GM12878 (cell line): Measurements from ENCODE around the gene TESK2. TPM values are rescaled to one million over a fixed set of nuclear protein-coding genes. Genes with fewer than 3 reads are reported as not detected.
A peak's percentile ranks its signal among the peaks of the same experiment; 100 is the strongest.

Source experiments
- BHLHE40 ChIP-seq, 2 experiments: fragments of 450-650 bp in 1 of 2; IDR thresholded peaks; 2 replicates each; pipeline ENCODE4 v1.6.1; 2011 to 2017; ENCODE audit warnings: low read depth in 2 of 2, borderline replicate concordance in 1 of 2, improper control_type of control experiment in 1 of 2, low read length in 1 of 2, mild to moderate bottlenecking in 1 of 2
- CHD2 ChIP-seq: IDR thresholded peaks from 2 replicates; pipeline ENCODE4 v1.6.1; 2011; ENCODE audit warnings: low read depth, low read length, improper control_type of control experiment, borderline replicate concordance
- CREM ChIP-seq: IDR thresholded peaks from 2 replicates; pipeline ENCODE4 v1.6.1; 2014; ENCODE audit warnings: antibody characterized with exemption, low read depth
- HDAC2 ChIP-seq: fragments of 200-600 bp; sonication (generic); IDR thresholded peaks from 2 replicates; pipeline ENCODE4 v1.6.1; 2017
- IKZF1 ChIP-seq: fragments of 450-650 bp; conservative IDR thresholded peaks from 2 replicates; pipeline ENCODE4 v1.6.1; 2017; ENCODE audit warnings: antibody characterized with exemption, mild to moderate bottlenecking
- MYC ChIP-seq: IDR thresholded peaks from 2 replicates; pipeline ENCODE4 v1.6.1; 2011; ENCODE audit warnings: mild to moderate bottlenecking, low read length, moderate library complexity, inconsistent platforms; ENCODE audit not compliant: insufficient read depth, insufficient replicate concordance, insufficient read length, severe bottlenecking
- NFXL1 ChIP-seq: fragments of 450-650 bp; IDR thresholded peaks from 2 replicates; pipeline ENCODE4 v1.6.1; 2017; ENCODE audit warnings: antibody characterized with exemption, mild to moderate bottlenecking, borderline replicate concordance
- NR2F1 ChIP-seq: fragments of 450-650 bp; conservative IDR thresholded peaks from 2 replicates; pipeline ENCODE4 v1.6.1; 2017; ENCODE audit warnings: mild to moderate bottlenecking
- POLR2AphosphoS5 ChIP-seq: IDR thresholded peaks from 2 replicates; pipeline ENCODE4 v1.6.1; 2011; ENCODE audit warnings: mild to moderate bottlenecking, low read length, inconsistent platforms
- POU2F2 ChIP-seq: IDR thresholded peaks from 3 replicates; pipeline ENCODE4 v1.6.1; 2011; ENCODE audit warnings: low read depth, mild to moderate bottlenecking, low read length, borderline replicate concordance
- RAD21 ChIP-seq: IDR thresholded peaks from 2 replicates; pipeline ENCODE4 v1.6.1; 2011; ENCODE audit warnings: mild to moderate bottlenecking, low read depth, low read length, moderate library complexity; ENCODE audit not compliant: insufficient read depth
- RB1 ChIP-seq: fragments of 450-650 bp; formaldehyde crosslinking; IDR thresholded peaks from 2 replicates; pipeline ENCODE4 v1.6.1; 2017; ENCODE audit warnings: mild to moderate bottlenecking, borderline replicate concordance
- RBBP5 ChIP-seq: fragments of 200-600 bp; sonication (generic); conservative IDR thresholded peaks from 2 replicates; pipeline ENCODE4 v1.6.1; 2016
- TCF12 ChIP-seq: IDR thresholded peaks from 2 replicates; pipeline ENCODE4 v1.6.1; 2011; ENCODE audit warnings: low read depth, mild to moderate bottlenecking, low read length
- YY1 ChIP-seq: IDR thresholded peaks from 2 replicates; pipeline ENCODE4 v1.6.1; 2011; ENCODE audit warnings: low read depth, mild to moderate bottlenecking, low read length
- ZNF207 ChIP-seq: fragments of 450-650 bp; IDR thresholded peaks from 2 replicates; pipeline ENCODE4 v1.6.1; 2014; ENCODE audit warnings: antibody characterized with exemption, mild to moderate bottlenecking, borderline replicate concordance
- polyA plus RNA-seq, 11 experiments: library from polyadenylated mRNA; depleted of rRNA in 4 of 11; unstranded in 6 of 11; stranded (reverse) in 5 of 11; fragments of >200 nt; fragmentation: Nextera tagmentation in 4 of 11; fragmentation: Illumina TruSeq in 1 of 11; extraction: Ambion mirVana in 4 of 11; extraction: Trizol in 1 of 11; gene quantifications; 1 replicate in 1 of 11; 2 replicates in 10 of 11; pipeline versions ENCODE4 v1.2.1 to v1.2.3, GENCODE V29; 2011 to 2016; ENCODE audit warnings: inconsistent platforms in 2 of 11, missing spikeins in 2 of 11, low read depth in 1 of 11
- total RNA-seq, 4 experiments: library from RNA; depleted of rRNA in 3 of 4; stranded (reverse); fragments of >200 nt in 3 of 4; fragmentation: Illumina TruSeq in 1 of 4; extraction: Trizol in 1 of 4; gene quantifications; 2 replicates each; pipeline versions ENCODE4 v1.2.1 to v1.2.3, GENCODE V29; 2013 to 2021
- TF ChIP-seq, protein P1 (sequence below): IDR thresholded peaks from 2 replicates; pipeline ENCODE4 v1.6.1; 2012; ENCODE audit warnings: low read depth, low read length, improper control_type of control experiment
- TF ChIP-seq, protein P2 (sequence below): IDR thresholded peaks from 2 replicates; pipeline ENCODE4 v1.6.1; 2011; ENCODE audit warnings: low read depth, mild to moderate bottlenecking, low read length, moderate library complexity, borderline replicate concordance; ENCODE audit errors: extremely low read depth
- TF ChIP-seq, protein P3 (sequence below): fragments of 450-650 bp; IDR thresholded peaks from 2 replicates; pipeline ENCODE4 v1.6.1; 2017; ENCODE audit warnings: borderline replicate concordance
- TF ChIP-seq, protein P4 (sequence below): fragments of 450-650 bp; IDR thresholded peaks from 2 replicates; pipeline ENCODE4 v1.6.1; 2016; ENCODE audit warnings: mild to moderate bottlenecking, moderate library complexity, borderline replicate concordance

The TESK2 gene
- total and polyA plus RNA-seq, 10 of the 15 experiments (the other 5 are each of a cell fraction or from before 2014, with no cell fraction given): 2.2 to 10.0 (median 5.7) TPM

DNA sequence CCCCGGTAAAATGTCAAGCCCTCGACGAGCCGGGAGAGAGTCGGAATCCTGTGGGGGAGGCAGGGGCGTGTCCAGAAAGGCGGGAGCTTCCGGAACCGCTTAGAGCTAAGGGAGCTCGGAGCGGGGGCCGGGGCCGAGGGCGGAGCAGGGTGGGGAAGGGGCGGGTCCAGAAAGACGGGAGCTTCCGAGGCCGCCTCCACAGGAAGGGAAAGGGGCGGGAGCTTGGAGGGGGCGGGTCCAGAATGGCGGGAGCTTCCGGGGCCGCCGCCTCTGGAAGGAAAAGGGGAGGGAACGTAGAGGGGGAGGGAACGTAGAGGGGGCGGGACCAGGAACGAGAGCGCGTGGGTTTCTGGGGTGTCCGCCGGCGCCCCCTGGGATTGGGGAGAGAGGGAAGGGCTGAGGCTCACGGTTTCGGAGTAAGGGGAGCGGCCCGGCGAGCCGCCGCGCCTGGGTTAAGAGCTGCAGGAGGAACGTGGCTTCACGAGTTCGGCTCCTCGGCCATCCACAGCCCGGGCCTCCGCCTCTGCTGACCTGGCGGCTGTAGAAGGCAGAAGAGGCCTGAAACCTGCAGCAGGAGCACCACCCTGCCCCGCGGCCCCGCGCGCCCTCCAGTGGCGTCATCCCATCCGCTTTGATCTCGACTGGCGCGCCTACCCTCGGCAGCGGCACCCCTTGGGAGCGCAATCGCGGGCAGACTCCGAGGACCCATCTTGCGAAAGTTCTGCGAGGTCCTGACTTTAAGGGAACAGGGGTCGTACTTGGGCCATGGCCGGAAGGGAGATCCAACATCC is 187.2 kb downstream of the TESK2 start (continued):
- TF ChIP-seq RAD21 (peak; percentile 51), YY1 (peak; percentile 58; the same call in 1 of the 2 replicates), CHD2 (0 out of 2 replicates have a peak, but pooled peaks have one; percentile 58), ZNF207 (peak; percentile 96), MYC (no peak), POLR2AphosphoS5 (peak; percentile 83), POU2F2 (peak; percentile 77; the same call in 1 of the 3 replicates), CREM (peak; percentile 71), BHLHE40 (IDR thresholded peaks at IDR 0.05; ENCODE audit: borderline replicate concordance in 1 of 2, low read depth in 2 of 2, low read length in 1 of 2) (peak in 1 of 2 experiments; percentile 67; a peak in 1 of 4 replicates), NFXL1 (no peak), IKZF1 (peak; percentile 81), RB1 (peak; percentile 78; the same call in 1 of the 2 replicates), RBBP5 (no peak), HDAC2 (no peak), NR2F1 (peak; percentile 68; the same call in 1 of the 2 replicates), TCF12 (0 out of 2 replicates have a peak, but pooled peaks have one; percentile 4)
- TF ChIP-seq, protein P1, sequence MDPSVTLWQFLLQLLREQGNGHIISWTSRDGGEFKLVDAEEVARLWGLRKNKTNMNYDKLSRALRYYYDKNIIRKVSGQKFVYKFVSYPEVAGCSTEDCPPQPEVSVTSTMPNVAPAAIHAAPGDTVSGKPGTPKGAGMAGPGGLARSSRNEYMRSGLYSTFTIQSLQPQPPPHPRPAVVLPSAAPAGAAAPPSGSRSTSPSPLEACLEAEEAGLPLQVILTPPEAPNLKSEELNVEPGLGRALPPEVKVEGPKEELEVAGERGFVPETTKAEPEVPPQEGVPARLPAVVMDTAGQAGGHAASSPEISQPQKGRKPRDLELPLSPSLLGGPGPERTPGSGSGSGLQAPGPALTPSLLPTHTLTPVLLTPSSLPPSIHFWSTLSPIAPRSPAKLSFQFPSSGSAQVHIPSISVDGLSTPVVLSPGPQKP: peak; percentile 71; the same call in 1 of the 2 replicates
- TF ChIP-seq, protein P2, sequence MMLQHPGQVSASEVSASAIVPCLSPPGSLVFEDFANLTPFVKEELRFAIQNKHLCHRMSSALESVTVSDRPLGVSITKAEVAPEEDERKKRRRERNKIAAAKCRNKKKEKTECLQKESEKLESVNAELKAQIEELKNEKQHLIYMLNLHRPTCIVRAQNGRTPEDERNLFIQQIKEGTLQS: 0 out of 2 replicates have a peak, but pooled peaks have one; percentile 27
- TF ChIP-seq, protein P3, sequence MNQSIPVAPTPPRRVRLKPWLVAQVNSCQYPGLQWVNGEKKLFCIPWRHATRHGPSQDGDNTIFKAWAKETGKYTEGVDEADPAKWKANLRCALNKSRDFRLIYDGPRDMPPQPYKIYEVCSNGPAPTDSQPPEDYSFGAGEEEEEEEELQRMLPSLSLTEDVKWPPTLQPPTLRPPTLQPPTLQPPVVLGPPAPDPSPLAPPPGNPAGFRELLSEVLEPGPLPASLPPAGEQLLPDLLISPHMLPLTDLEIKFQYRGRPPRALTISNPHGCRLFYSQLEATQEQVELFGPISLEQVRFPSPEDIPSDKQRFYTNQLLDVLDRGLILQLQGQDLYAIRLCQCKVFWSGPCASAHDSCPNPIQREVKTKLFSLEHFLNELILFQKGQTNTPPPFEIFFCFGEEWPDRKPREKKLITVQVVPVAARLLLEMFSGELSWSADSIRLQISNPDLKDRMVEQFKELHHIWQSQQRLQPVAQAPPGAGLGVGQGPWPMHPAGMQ: no peak
- TF ChIP-seq, protein P4, sequence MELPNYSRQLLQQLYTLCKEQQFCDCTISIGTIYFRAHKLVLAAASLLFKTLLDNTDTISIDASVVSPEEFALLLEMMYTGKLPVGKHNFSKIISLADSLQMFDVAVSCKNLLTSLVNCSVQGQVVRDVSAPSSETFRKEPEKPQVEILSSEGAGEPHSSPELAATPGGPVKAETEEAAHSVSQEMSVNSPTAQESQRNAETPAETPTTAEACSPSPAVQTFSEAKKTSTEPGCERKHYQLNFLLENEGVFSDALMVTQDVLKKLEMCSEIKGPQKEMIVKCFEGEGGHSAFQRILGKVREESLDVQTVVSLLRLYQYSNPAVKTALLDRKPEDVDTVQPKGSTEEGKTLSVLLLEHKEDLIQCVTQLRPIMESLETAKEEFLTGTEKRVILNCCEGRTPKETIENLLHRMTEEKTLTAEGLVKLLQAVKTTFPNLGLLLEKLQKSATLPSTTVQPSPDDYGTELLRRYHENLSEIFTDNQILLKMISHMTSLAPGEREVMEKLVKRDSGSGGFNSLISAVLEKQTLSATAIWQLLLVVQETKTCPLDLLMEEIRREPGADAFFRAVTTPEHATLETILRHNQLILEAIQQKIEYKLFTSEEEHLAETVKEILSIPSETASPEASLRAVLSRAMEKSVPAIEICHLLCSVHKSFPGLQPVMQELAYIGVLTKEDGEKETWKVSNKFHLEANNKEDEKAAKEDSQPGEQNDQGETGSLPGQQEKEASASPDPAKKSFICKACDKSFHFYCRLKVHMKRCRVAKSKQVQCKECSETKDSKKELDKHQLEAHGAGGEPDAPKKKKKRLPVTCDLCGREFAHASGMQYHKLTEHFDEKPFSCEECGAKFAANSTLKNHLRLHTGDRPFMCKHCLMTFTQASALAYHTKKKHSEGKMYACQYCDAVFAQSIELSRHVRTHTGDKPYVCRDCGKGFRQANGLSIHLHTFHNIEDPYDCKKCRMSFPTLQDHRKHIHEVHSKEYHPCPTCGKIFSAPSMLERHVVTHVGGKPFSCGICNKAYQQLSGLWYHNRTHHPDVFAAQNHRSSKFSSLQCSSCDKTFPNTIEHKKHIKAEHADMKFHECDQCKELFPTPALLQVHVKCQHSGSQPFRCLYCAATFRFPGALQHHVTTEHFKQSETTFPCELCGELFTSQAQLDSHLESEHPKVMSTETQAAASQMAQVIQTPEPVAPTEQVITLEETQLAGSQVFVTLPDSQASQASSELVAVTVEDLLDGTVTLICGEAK: peak; percentile 77; the same call in 1 of the 2 replicates
